GM23248 (cell line): ENCODE data around the gene JUP. TPM values are rescaled to one million over a fixed set of nuclear protein-coding genes. Genes with fewer than 3 reads are reported as not detected.

Experiments used
- DNase-seq: peaks from one replicate; pipeline ENCODE4 v3.0.0-alpha.2; 2015
- H2AFZ ChIP-seq: fragments of 200-600 bp; sonication (generic); 2 replicates; pipeline ENCODE4 v1.6.1; 2016; ENCODE audit warnings: antibody characterized with exemption
- H3F3A ChIP-seq: fragments of 200-600 bp; sonication (generic); 2 replicates; pipeline ENCODE4 v1.6.1; 2016; ENCODE audit warnings: mild to moderate bottlenecking, antibody characterized with exemption, mixed run types; ENCODE audit not compliant: insufficient read depth
- H3K27ac ChIP-seq: fragments of 200-600 bp; sonication (generic); 2 replicates; pipeline ENCODE4 v1.5.1; 2016; ENCODE audit warnings: mild to moderate bottlenecking
- H3K27me3 ChIP-seq: fragments of 200-600 bp; sonication (generic); replicated peaks from 2 replicates; pipeline ENCODE4 v1.6.1; 2016; ENCODE audit warnings: mild to moderate bottlenecking; ENCODE audit not compliant: insufficient read depth
- H3K36me3 ChIP-seq: fragments of 200-600 bp; sonication (generic); 2 replicates; pipeline ENCODE4 v1.6.1; 2016; ENCODE audit warnings: low read depth, mild to moderate bottlenecking
- H3K4me1 ChIP-seq: fragments of 200-600 bp; sonication (generic); 2 replicates; pipeline ENCODE4 v1.6.1; 2016; ENCODE audit warnings: mild to moderate bottlenecking; ENCODE audit not compliant: insufficient read depth
- H3K4me2 ChIP-seq: fragments of 200-600 bp; sonication (generic); one replicate; pipeline ENCODE4 v1.6.1; 2016; ENCODE audit warnings: mild to moderate bottlenecking; ENCODE audit not compliant: unreplicated experiment
- H3K4me3 ChIP-seq: fragments of 200-600 bp; sonication (generic); 2 replicates; pipeline ENCODE4 v1.5.1; 2016; ENCODE audit warnings: mild to moderate bottlenecking
- H3K79me2 ChIP-seq: fragments of 200-600 bp; sonication (generic); 2 replicates; pipeline ENCODE4 v1.6.1; 2016; ENCODE audit warnings: mild to moderate bottlenecking; ENCODE audit not compliant: insufficient read depth
- H3K9ac ChIP-seq: fragments of 200-600 bp; sonication (generic); 2 replicates; pipeline ENCODE4 v1.6.1; 2016; ENCODE audit warnings: mild to moderate bottlenecking
- H3K9me2 ChIP-seq: fragments of 200-600 bp; sonication (generic); 2 replicates; pipeline ENCODE4 v1.6.1; 2016; ENCODE audit warnings: mixed run types, mild to moderate bottlenecking, moderate library complexity; ENCODE audit not compliant: insufficient read depth
- H3K9me3 ChIP-seq: fragments of 200-600 bp; sonication (generic); one replicate; pipeline ENCODE4 v1.6.1; 2017; ENCODE audit warnings: low read depth
- H4K20me1 ChIP-seq: fragments of 200-600 bp; sonication (generic); 2 replicates; pipeline ENCODE4 v1.6.0; 2016; ENCODE audit not compliant: insufficient read depth
- EZH2 ChIP-seq: fragments of 200-600 bp; sonication (generic); IDR thresholded peaks from 2 replicates; pipeline ENCODE4 v1.6.1; 2018; ENCODE audit warnings: antibody characterized with exemption, mild to moderate bottlenecking; ENCODE audit not compliant: insufficient read depth, poor library complexity, severe bottlenecking
- EZH2phosphoT487 ChIP-seq: fragments of 200-600 bp; sonication (generic); IDR thresholded peaks from 2 replicates; pipeline ENCODE4 v1.6.1; 2018; ENCODE audit warnings: antibody characterized with exemption, moderate library complexity, mild to moderate bottlenecking, low read depth; ENCODE audit not compliant: insufficient read depth
- WGBS, 2 experiments: methylation state at CpG; one replicate each; pipeline ENCODE4 v1.1.6; 2015 to 2017; ENCODE audit warnings: low lambda C conversion rate in 2 of 2, low coverage in 1 of 2; ENCODE audit errors: missing lambda C conversion rate in 2 of 2; 5-methylcytosine and 5-hydroxymethylcytosine counted together
- in situ Hi-C: fragments of 300-500 bp; cut with MboI; formaldehyde crosslinking; loops from 2 replicates; pipeline ENCODE4 v1.15.0; 2020
- polyA plus RNA-seq: library from polyadenylated mRNA; unstranded; fragments of >200 nt; fragmentation: Nextera tagmentation; extraction: Ambion mirVana; gene quantifications from 2 replicates; pipeline ENCODE4 v1.2.1, GENCODE V29; 2016
- total RNA-seq: library from RNA; depleted of rRNA; stranded (reverse); fragments of >200 nt; shearing (Covaris generic); gene quantifications from 2 replicates; pipeline ENCODE4 v1.2.3, GENCODE V29; 2014

Gene JUP
- total and polyA plus RNA-seq, 2 experiments from 2014 or later, result 2.3 to 3.6 TPM

GRCh38 chr17:41723801-41724475, 62.6 kb downstream of the JUP start:
- Histone ChIP-seq H3K4me1 (no peaks in the 10 kb centered on the region), H3K27me3 (no peaks in the 10 kb centered on the region), H3K27ac (no peak overlapping the region), H3K36me3 (no peaks in the 10 kb centered on the region), H3K4me2 (no peak overlapping the region), H3F3A (no peaks in the 10 kb centered on the region), H3K4me3 (no peak overlapping the region), H3K79me2 (no peaks in the 10 kb centered on the region), H3K9me2 (no peaks in the 10 kb centered on the region), H3K9ac (no peak overlapping the region), H3K9me3 (no peaks in the 10 kb centered on the region), H4K20me1 (no peaks in the 10 kb centered on the region), H2AFZ (no peak overlapping the region)
- WGBS, 2 experiments, result 61 to 68% methylated on average over 7 to 12 of the region's 12 CpGs
- DNase-seq, result no peak
- TF ChIP-seq EZH2phosphoT487 (no peak), EZH2 (no peak)
- in situ Hi-C loops, result no loop called here

- Histone ChIP-seq H2AFZ (no peak overlapping the region), H3K79me2 (no peaks in the 10 kb centered on the region), H3K9ac (no peak overlapping the region), H3K4me1 (no peaks in the 10 kb centered on the region), H3K4me2 (no peak overlapping the region), H3K27me3 (no peaks in the 10 kb centered on the region), H4K20me1 (no peaks in the 10 kb centered on the region), H3K9me3 (no peaks in the 10 kb centered on the region), H3K4me3 (no peak overlapping the region), H3K9me2 (no peaks in the 10 kb centered on the region), H3K27ac (no peak overlapping the region), H3K36me3 (no peaks in the 10 kb centered on the region), H3F3A (peaks cover 7% of the 10 kb centered on the region)
- 66 to 67% methylated on average over 7 of the region's 7 CpGs for WGBS, 2 experiments
- TF ChIP-seq EZH2phosphoT487, result no peak
- TF ChIP-seq EZH2, result no peak
- peak; percentile 11 for DNase-seq
- in situ Hi-C loops, result no loop called here
Measured at GRCh38 chr17:41722231-41722630, 64.3 kb downstream of the JUP start.

GRCh38 chr17:41718287-41718645, 68.2 kb downstream of the JUP start:
- no peak overlapping the region for H3K27ac ChIP-seq
- H3K9me2 ChIP-seq, result no peaks in the 10 kb centered on the region
- peaks cover 4% of the 10 kb centered on the region; the same call in 1 of the 2 replicates for H3K27me3 ChIP-seq
- H2AFZ ChIP-seq, result no peak overlapping the region
- no peaks in the 10 kb centered on the region for H3K36me3 ChIP-seq
- H3K4me3 ChIP-seq, result no peak overlapping the region
- H4K20me1 ChIP-seq, result no peaks in the 10 kb centered on the region
- 21 to 27% methylated on average over 5 of the region's 5 CpGs for WGBS, 2 experiments
- no peaks in the 10 kb centered on the region for H3K4me1 ChIP-seq
- TF ChIP-seq EZH2phosphoT487 (no peak), EZH2 (no peak)
- no peak overlapping the region for H3K4me2 ChIP-seq
- no peaks in the 10 kb centered on the region for H3K79me2 ChIP-seq
- no peak for DNase-seq
- H3K9ac ChIP-seq, result no peak overlapping the region
- peaks cover 13% of the 10 kb centered on the region for H3F3A ChIP-seq
- no peaks in the 10 kb centered on the region for H3K9me3 ChIP-seq
- in situ Hi-C loops, result no loop called here

GRCh38 chr17:41717408-41718286, 68.9 kb downstream of the JUP start:
- Histone ChIP-seq H3K9ac (no peak overlapping the region), H3K4me1 (no peaks in the 10 kb centered on the region), H3K9me2 (no peaks in the 10 kb centered on the region), H3K79me2 (no peaks in the 10 kb centered on the region), H3K4me2 (no peak overlapping the region), H2AFZ (no peak overlapping the region), H3K27me3 (peaks cover 10% of the 10 kb centered on the region; the same call in 1 of the 2 replicates), H3K9me3 (no peaks in the 10 kb centered on the region), H4K20me1 (no peaks in the 10 kb centered on the region), H3K4me3 (no peak overlapping the region), H3F3A (peaks cover 13% of the 10 kb centered on the region), H3K36me3 (no peaks in the 10 kb centered on the region), H3K27ac (no peak overlapping the region)
- TF ChIP-seq EZH2phosphoT487, result no peak
- no peak for TF ChIP-seq EZH2
- peak; percentile 74 for DNase-seq
- in situ Hi-C loops, result no loop called here
- WGBS, 2 experiments, result 23 to 24% methylated on average over 15 of the region's 15 CpGs
